ENCODE measurements around the gene MYZAP.

MYZAP gene

GRCh38 chr15:57697588-57697987 is 105.9 kb downstream of the MYZAP start:
- DNase-seq (ENCODE audit: low read depth in 2 of 2) = no peak

GRCh38 chr15:57698243-57698642 is 106.5 kb downstream of the MYZAP start:
- no peak for DNase-seq (ENCODE audit: low read depth in 2 of 2)

GRCh38 chr15:57698991-57699390 is 107.3 kb downstream of the MYZAP start:
- DNase-seq (ENCODE audit: low read depth in 2 of 2) = no peak

- no peak for DNase-seq (ENCODE audit: low read depth in 2 of 2)
These were observed 111.7 kb downstream of the MYZAP start for GRCh38 chr15:57703387-57703786.

GRCh38 chr15:57704441-57704840 is 112.7 kb downstream of the MYZAP start:
- DNase-seq (ENCODE audit: low read depth in 2 of 2) = no peak

GRCh38 chr15:57705746-57706404 is 114.2 kb downstream of the MYZAP start:
- no peak for DNase-seq (ENCODE audit: low read depth in 2 of 2)

GRCh38 chr15:57706405-57707209 is 114.9 kb downstream of the MYZAP start, which contains the start of gene POLR2M:
Gene POLR2M, plus strand, starts transcription at chr15:57706714. Its CDS starts 129 bp downstream, at chr15:57706843.
- DNase-seq (ENCODE audit: low read depth in 2 of 2) = peak; percentile 88 to 89

GRCh38 chr15:57708047-57708446 is 116.3 kb downstream of the MYZAP start:
- no peak for DNase-seq (ENCODE audit: low read depth in 2 of 2)

GRCh38 chr15:57718309-57718708 is 126.6 kb downstream of the MYZAP start:
- no peak for DNase-seq (ENCODE audit: low read depth in 2 of 2)

GRCh38 chr15:57720867-57721266 is 129.2 kb downstream of the MYZAP start:
- DNase-seq (ENCODE audit: low read depth in 2 of 2) = no peak

- no peak for DNase-seq (ENCODE audit: low read depth in 2 of 2)
These were observed 134.7 kb downstream of the MYZAP start for GRCh38 chr15:57726411-57726810.

GRCh38 chr15:57727031-57727430 is 135.3 kb downstream of the MYZAP start:
- no peak for DNase-seq (ENCODE audit: low read depth in 2 of 2)

GRCh38 chr15:57728436-57728835 is 136.7 kb downstream of the MYZAP start:
- no peak for DNase-seq (ENCODE audit: low read depth in 2 of 2)

GRCh38 chr15:57730876-57731275 is 139.2 kb downstream of the MYZAP start:
- DNase-seq (ENCODE audit: low read depth in 2 of 2) = no peak

GRCh38 chr15:57731530-57732103 is 139.9 kb downstream of the MYZAP start:
- no peak for DNase-seq (ENCODE audit: low read depth in 2 of 2)

GRCh38 chr15:57732526-57733331 is 141.0 kb downstream of the MYZAP start:
- DNase-seq (ENCODE audit: low read depth in 2 of 2) = peak in 1 of 2 donors; percentile 2

GRCh38 chr15:57734860-57735259 is 143.2 kb downstream of the MYZAP start:
- no peak for DNase-seq (ENCODE audit: low read depth in 2 of 2)
